ENCODE data around the gene GPR61. TPM values are rescaled to one million over a fixed set of nuclear protein-coding genes. Genes with fewer than 3 reads are reported as not detected.

Gene GPR61
- total and polyA plus RNA-seq, 11 donors: 0.08 to 0.72 (median 0.16) TPM; not detected in 4

- intact Hi-C loops (cut with DNase I): no loop called here
- H3K27ac ChIP-seq: peak overlapping the region in 8 of 12 donors; percentile 50 to 76 (median 58)
- H3K4me3 ChIP-seq: peak overlapping the region; percentile 55 to 90 (median 70)
- 57 to 69% (median 61%) methylated on average over 5 to 7 of the region's 7 CpGs for WGBS, 4 donors
- H3K4me1 ChIP-seq: peaks cover 0 to 18% (median 7%) of the 10 kb centered on the region in 12 donors
- TF ChIP-seq CTCF (IDR thresholded peaks at IDR 0.05) (no peak), POLR2A (IDR thresholded peaks at IDR 0.05) (no peak)
- peaks cover 0 to 6% (median 0%) of the 10 kb centered on the region in 9 donors for H3K36me3 ChIP-seq
- no peaks in the 10 kb centered on the region for H3K9me3 ChIP-seq
- ATAC-seq (peak in 3 of 4 donors; percentile 3 to 14 (median 12)), DNase-seq (no peak)
- H3K27me3 ChIP-seq: no peaks in the 10 kb centered on the region
These were observed 30.8 kb upstream of the GPR61 start for GRCh38 chr1:109508873-109509175.

- Histone ChIP-seq H3K4me3 (peak within 1 kb of the TSS; percentile 55 to 90 (median 70)), H3K27me3 (no peaks in the 10 kb centered on the region), H3K27ac (peak within 1 kb of the TSS in 11 of 12 donors; percentile 40 to 76 (median 56)), H3K36me3 (peaks cover 0 to 6% (median 0%) of the 10 kb centered on the region in 9 donors), H3K9me3 (no peaks in the 10 kb centered on the region), H3K4me1 (peaks cover 0 to 17% (median 7%) of the 10 kb centered on the region in 12 donors)
- intact Hi-C loops (cut with DNase I): no loop called here
- WGBS, 4 donors: 0 to 4% (median 1%) methylated on average over 13 to 100 of the region's 100 CpGs
- peak; percentile 27 to 89 (median 80) for ATAC-seq
- TF ChIP-seq POLR2A (IDR thresholded peaks at IDR 0.05): no peak
- no peak for TF ChIP-seq CTCF (IDR thresholded peaks at IDR 0.05)
- DNase-seq: peak in 4 of 5 donors; percentile 59 to 77 (median 67)
These were observed 30.2 kb upstream of the GPR61 start, which contains the start of gene AMIGO1 for GRCh38 chr1:109509176-109510134. TSS of gene AMIGO1 (minus strand) at chr1:109509727. CDS start at chr1:109508912, 815 bp downstream.

GRCh38 chr1:109513110-109513710, 26.5 kb upstream of the GPR61 start:
- no peak for TF ChIP-seq POLR2A (IDR thresholded peaks at IDR 0.05)
- TF ChIP-seq CTCF (IDR thresholded peaks at IDR 0.05): no peak
- ATAC-seq (no peak), DNase-seq (no peak)
- Histone ChIP-seq H3K4me3 (no peak overlapping the region), H3K27ac (no peak overlapping the region), H3K36me3 (no peaks in the 10 kb centered on the region), H3K27me3 (no peaks in the 10 kb centered on the region), H3K9me3 (no peaks in the 10 kb centered on the region), H3K4me1 (peaks cover 0 to 17% (median 7%) of the 10 kb centered on the region in 12 donors)
- intact Hi-C loops (cut with DNase I): no loop called here
- whole genome bisulfite sequencing, 4 donors: 84 to 93% (median 90%) methylated on average over 2 of the region's 2 CpGs

GRCh38 chr1:109514846-109515245, 24.8 kb upstream of the GPR61 start:
- Histone ChIP-seq H3K27ac (no peak overlapping the region), H3K4me3 (no peak overlapping the region), H3K9me3 (no peaks in the 10 kb centered on the region), H3K27me3 (no peaks in the 10 kb centered on the region), H3K36me3 (no peaks in the 10 kb centered on the region), H3K4me1 (peaks cover 0 to 9% (median 4%) of the 10 kb centered on the region in 12 donors)
- 80 to 90% (median 86%) methylated on average over 3 of the region's 3 CpGs for WGBS, 4 donors
- DNase-seq: no peak
- intact Hi-C loops (cut with DNase I): no loop called here
- no peak for ATAC-seq
- TF ChIP-seq CTCF (IDR thresholded peaks at IDR 0.05) (no peak), POLR2A (IDR thresholded peaks at IDR 0.05) (no peak)

Measured in heart left ventricle (tissue), 16 donors.